Measurements from ENCODE around the gene DLEC1.
"Not testable (repeated sequence)": the region's sequence is repeated elsewhere in the genome, so short reads cannot be mapped to it uniquely, and the experiment has no call there.

Gene DLEC1

DNA sequence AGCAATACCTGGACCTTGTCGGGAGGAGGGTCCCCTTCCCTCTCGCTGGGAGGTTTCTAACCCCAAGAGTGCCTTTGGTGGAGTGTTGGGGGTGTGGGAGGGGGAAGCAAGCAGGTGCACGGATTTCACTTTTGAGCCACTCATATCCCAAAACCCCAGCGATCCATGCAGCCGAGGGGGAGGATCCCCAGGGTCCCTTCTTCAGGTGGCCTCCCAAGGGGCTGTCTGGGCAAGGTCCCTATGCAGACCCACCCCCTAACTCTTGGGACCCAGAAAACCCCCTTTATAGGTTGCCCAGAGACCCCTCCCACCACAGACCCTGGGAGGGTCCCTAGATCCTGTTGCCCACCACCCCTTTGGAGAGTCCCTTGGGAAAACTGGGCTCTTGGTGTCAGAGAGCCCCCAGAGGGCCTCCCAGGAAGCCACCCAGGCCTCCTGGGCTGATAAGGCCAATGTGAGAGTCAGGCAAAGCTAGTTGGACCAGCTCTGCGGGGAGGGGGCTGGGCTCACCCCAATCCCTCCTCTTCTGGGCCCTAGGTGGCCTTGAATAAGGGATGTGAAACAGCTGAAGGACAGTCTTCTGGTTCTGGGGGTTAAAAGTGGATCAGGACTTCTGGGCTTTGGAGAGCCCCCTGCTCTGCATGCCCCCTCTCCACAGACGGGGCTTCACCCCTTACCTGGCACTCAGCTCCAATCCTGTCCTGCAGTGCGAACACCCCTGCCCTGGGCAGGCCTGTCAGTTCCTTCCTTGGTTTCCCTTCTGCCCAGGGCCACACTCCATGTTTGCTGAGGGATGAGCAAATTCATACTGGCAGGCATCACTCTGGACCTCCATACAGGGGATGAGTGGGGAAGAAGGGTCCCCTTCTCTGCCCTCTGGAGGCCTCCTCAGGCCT is 8.6 kb upstream of the DLEC1 start:
- Histone ChIP-seq H3K4me1 (ENCODE audit: insufficient read depth, low read length) (peaks cover 7% of the 10 kb centered on the region), H3K27me3 (ENCODE audit: insufficient read depth, low read length, poor library complexity) (no peaks in the 10 kb centered on the region), H4K20me1 (ENCODE audit: insufficient read depth, low read length) (no peaks in the 10 kb centered on the region), H2AFZ (ENCODE audit: low read depth, low read length) (no peak overlapping the region), H3K9me3 (ENCODE audit: insufficient read depth, low read length, severe bottlenecking) (no peaks in the 10 kb centered on the region), H3K79me2 (ENCODE audit: insufficient read depth, low read length) (no peaks in the 10 kb centered on the region), H3K4me3 (ENCODE audit: low read depth in 1 of 2, low read length in 2 of 2) (no peak overlapping the region), H3K9ac (ENCODE audit: low read depth, low read length) (no peak overlapping the region), H3K4me2 (ENCODE audit: insufficient read depth, low read length) (no peak overlapping the region), H3K36me3 (ENCODE audit: insufficient read depth, low read length) (no peaks in the 10 kb centered on the region), H3K27ac (ENCODE audit: low read length) (no peak overlapping the region)
- DNase-seq (no peak), ATAC-seq (ENCODE audit: insufficient read depth, low read depth) (peak; percentile 5; the same call in 1 of the 3 replicates)
- TF ChIP-seq EZH2 (IDR thresholded peaks at IDR 0.05; ENCODE audit: borderline replicate concordance, low read depth, low read length, severe bottlenecking): no peak
- TF ChIP-seq, protein P1, sequence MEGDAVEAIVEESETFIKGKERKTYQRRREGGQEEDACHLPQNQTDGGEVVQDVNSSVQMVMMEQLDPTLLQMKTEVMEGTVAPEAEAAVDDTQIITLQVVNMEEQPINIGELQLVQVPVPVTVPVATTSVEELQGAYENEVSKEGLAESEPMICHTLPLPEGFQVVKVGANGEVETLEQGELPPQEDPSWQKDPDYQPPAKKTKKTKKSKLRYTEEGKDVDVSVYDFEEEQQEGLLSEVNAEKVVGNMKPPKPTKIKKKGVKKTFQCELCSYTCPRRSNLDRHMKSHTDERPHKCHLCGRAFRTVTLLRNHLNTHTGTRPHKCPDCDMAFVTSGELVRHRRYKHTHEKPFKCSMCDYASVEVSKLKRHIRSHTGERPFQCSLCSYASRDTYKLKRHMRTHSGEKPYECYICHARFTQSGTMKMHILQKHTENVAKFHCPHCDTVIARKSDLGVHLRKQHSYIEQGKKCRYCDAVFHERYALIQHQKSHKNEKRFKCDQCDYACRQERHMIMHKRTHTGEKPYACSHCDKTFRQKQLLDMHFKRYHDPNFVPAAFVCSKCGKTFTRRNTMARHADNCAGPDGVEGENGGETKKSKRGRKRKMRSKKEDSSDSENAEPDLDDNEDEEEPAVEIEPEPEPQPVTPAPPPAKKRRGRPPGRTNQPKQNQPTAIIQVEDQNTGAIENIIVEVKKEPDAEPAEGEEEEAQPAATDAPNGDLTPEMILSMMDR (IDR thresholded peaks at IDR 0.05; ENCODE audit: borderline replicate concordance, extremely low read depth, low read length, poor library complexity, severe bottlenecking): no peak

DNA sequence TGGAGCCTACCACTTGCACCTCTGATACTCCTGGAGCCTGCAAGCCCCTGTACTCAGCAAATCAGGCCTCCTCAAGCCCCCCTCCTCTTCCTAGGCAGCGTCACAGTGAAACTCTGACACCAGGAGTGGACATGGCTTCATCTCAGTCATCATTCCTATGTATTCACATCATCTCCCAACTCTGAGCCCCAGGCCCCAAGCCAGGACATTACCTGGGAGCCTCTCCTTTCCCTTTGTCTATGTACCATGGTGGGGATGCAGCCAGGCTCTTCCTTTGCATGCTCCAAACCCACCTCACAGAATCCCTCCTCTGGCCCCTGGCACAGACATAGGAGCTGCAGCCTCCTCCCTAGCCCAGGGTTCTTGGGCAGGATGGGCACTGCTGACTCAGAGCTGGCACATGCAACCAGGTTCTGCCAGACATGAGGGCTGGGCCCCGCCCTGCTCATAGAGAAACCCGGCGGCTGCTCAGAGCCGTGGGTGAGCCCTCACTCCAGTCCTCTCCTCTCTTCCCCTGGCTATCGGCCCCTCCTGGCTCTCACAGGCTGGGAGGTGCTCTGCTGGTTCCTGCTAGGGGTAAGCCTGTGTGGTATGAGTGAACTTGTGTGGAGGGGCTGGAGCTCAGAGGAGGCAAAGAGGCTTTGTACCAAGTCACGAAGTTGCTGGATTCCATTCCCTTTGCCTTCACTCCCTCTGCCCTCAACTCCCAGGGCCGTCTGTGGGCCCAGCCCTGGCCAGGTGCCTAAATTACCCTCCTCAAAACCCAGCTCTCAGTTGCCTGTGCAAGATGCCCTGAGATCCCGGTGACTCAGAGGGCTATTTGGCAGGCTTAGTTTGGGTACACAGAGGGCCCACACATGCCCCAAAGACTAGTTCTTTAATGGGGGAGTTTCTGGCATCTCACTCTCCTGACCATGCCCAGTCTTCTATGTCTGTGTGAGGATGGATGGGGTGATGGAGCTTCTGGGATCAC is 7.7 kb upstream of the DLEC1 start:
- Histone ChIP-seq H3K9ac (ENCODE audit: low read depth, low read length) (no peak overlapping the region), H3K4me2 (ENCODE audit: insufficient read depth, low read length) (no peak overlapping the region), H3K27me3 (ENCODE audit: insufficient read depth, low read length, poor library complexity) (no peaks in the 10 kb centered on the region)

DNA sequence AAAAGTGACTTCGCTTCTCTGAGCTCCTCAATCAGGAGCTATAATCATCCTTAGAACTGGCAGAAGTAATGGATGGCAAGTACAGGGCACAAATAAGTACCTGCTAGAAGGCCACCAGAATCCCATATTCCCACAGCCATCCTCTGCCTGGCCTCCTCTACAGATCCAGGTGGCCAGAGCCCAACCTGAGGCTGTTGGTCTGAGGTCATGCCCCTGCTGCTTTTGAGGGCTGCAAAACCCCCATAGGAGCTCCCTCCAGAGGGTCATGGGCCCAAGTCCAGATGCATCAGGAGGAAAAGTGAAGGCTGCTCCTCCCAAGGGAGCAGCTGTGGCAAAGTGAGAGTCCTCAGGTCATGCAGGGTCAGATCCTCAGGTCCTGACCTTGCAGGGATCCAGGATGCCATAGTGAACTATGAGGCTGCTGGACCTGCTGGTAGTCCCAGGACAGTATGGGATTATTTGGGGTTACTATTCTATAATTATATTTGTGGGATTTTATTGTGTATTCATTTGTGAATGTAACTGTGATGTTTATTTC is 6.6 kb upstream of the DLEC1 start:
- TF ChIP-seq EZH2 (IDR thresholded peaks at IDR 0.05; ENCODE audit: borderline replicate concordance, low read depth, low read length, severe bottlenecking): no peak
- TF ChIP-seq, protein P1 (IDR thresholded peaks at IDR 0.05; ENCODE audit: borderline replicate concordance, extremely low read depth, low read length, poor library complexity, severe bottlenecking): no peak
- Histone ChIP-seq H3K36me3 (ENCODE audit: insufficient read depth, low read length) (no peaks in the 10 kb centered on the region), H3K9ac (ENCODE audit: low read depth, low read length) (no peak overlapping the region), H4K20me1 (ENCODE audit: insufficient read depth, low read length) (no peaks in the 10 kb centered on the region), H3K27me3 (ENCODE audit: insufficient read depth, low read length, poor library complexity) (no peaks in the 10 kb centered on the region), H3K4me1 (ENCODE audit: insufficient read depth, low read length) (no peaks in the 10 kb centered on the region), H3K79me2 (ENCODE audit: insufficient read depth, low read length) (no peaks in the 10 kb centered on the region), H3K4me3 (ENCODE audit: low read depth in 1 of 2, low read length in 2 of 2) (no peak overlapping the region), H3K9me3 (ENCODE audit: insufficient read depth, low read length, severe bottlenecking) (no peaks in the 10 kb centered on the region), H3K27ac (ENCODE audit: low read length) (no peak overlapping the region), H2AFZ (ENCODE audit: low read depth, low read length) (no peak overlapping the region), H3K4me2 (ENCODE audit: insufficient read depth, low read length) (no peak overlapping the region)
- DNase-seq (no peak), ATAC-seq (ENCODE audit: insufficient read depth, low read depth) (no peak)

More for the DNA sequence above, 7.7 kb upstream of the DLEC1 start:
- Histone ChIP-seq H2AFZ (ENCODE audit: low read depth, low read length) (no peak overlapping the region), H3K9me3 (ENCODE audit: insufficient read depth, low read length, severe bottlenecking) (no peaks in the 10 kb centered on the region), H3K79me2 (ENCODE audit: insufficient read depth, low read length) (no peaks in the 10 kb centered on the region), H3K4me3 (ENCODE audit: low read depth in 1 of 2, low read length in 2 of 2) (no peak overlapping the region), H3K4me1 (ENCODE audit: insufficient read depth, low read length) (no peaks in the 10 kb centered on the region), H3K27ac (ENCODE audit: low read length) (no peak overlapping the region), H4K20me1 (ENCODE audit: insufficient read depth, low read length) (no peaks in the 10 kb centered on the region), H3K36me3 (ENCODE audit: insufficient read depth, low read length) (no peaks in the 10 kb centered on the region)
- TF ChIP-seq, protein P1 (IDR thresholded peaks at IDR 0.05; ENCODE audit: borderline replicate concordance, extremely low read depth, low read length, poor library complexity, severe bottlenecking): no peak
- no peak for TF ChIP-seq EZH2 (IDR thresholded peaks at IDR 0.05; ENCODE audit: borderline replicate concordance, low read depth, low read length, severe bottlenecking)
- DNase-seq (no peak), ATAC-seq (ENCODE audit: insufficient read depth, low read depth) (peak; percentile 37; the same call in 1 of the 3 replicates)

DNA sequence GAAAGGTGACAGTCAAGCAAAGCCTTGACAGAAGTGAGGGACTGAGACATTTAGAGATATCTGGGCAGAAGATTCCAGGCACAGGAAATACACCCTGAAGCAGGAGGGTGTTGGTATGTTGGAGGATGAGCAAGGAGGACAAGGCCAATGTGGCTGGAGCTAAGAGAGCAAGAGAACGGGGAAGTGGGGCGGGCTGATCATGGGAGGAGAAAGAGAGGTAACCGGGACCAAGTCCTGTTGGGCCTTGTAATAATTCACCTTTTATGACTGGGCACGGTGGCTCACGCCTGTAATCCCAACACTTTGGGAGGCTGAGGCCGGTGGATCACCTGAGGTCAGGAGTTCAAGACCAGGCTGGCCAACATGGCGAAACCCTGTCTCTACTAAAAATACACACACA is 5.4 kb upstream of the DLEC1 start:
- not testable (repeated sequence) for H4K20me1 ChIP-seq (ENCODE audit: insufficient read depth, low read length); H3K4me2 ChIP-seq (ENCODE audit: insufficient read depth, low read length); H3K9ac ChIP-seq (ENCODE audit: low read depth, low read length); H3K36me3 ChIP-seq (ENCODE audit: insufficient read depth, low read length); DNase-seq; H3K4me3 ChIP-seq (ENCODE audit: low read depth in 1 of 2, low read length in 2 of 2); ATAC-seq (ENCODE audit: insufficient read depth, low read depth); H3K27ac ChIP-seq (ENCODE audit: low read length); H3K79me2 ChIP-seq (ENCODE audit: insufficient read depth, low read length); H2AFZ ChIP-seq (ENCODE audit: low read depth, low read length); H3K4me1 ChIP-seq (ENCODE audit: insufficient read depth, low read length); H3K27me3 ChIP-seq (ENCODE audit: insufficient read depth, low read length, poor library complexity); H3K9me3 ChIP-seq (ENCODE audit: insufficient read depth, low read length, severe bottlenecking)

DNA sequence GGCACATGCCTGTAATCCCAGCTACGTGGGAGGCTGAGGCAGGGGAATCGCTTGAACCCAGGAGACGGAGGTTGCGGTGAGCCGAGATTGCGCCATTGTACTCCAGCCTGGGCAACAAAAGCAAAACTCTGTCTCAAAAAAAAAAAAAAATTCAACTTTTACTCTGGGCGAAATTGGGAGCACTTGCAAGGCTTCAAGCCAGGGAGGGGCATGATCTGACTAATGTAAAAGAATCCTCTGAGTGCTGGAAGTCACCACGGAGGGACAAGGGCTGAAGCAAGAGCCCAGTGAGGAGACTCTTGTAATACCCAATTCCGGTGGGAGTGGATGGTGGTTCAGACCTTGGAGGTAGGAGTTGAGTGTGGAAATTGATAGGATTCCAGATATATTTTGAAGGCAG is 4.7 kb upstream of the DLEC1 start:
- H3K4me2 ChIP-seq (ENCODE audit: insufficient read depth, low read length); H3K79me2 ChIP-seq (ENCODE audit: insufficient read depth, low read length); DNase-seq; H2AFZ ChIP-seq (ENCODE audit: low read depth, low read length); H3K27ac ChIP-seq (ENCODE audit: low read length); H3K4me3 ChIP-seq (ENCODE audit: low read depth in 1 of 2, low read length in 2 of 2); H3K27me3 ChIP-seq (ENCODE audit: insufficient read depth, low read length, poor library complexity); H4K20me1 ChIP-seq (ENCODE audit: insufficient read depth, low read length); H3K9me3 ChIP-seq (ENCODE audit: insufficient read depth, low read length, severe bottlenecking); H3K36me3 ChIP-seq (ENCODE audit: insufficient read depth, low read length); H3K9ac ChIP-seq (ENCODE audit: low read depth, low read length); ATAC-seq (ENCODE audit: insufficient read depth, low read depth): not testable (repeated sequence)
- peaks cover 10% of the 10 kb centered on the region for H3K4me1 ChIP-seq (ENCODE audit: insufficient read depth, low read length)
